NCI-H345 treated with DMSO at 0.1 percent for 48 hours (cell line): ENCODE measurements around the gene AMD1.

Source experiments
- DNase-seq: peaks from one replicate; lab custom pipeline; 2025; ENCODE audit not compliant: unreplicated experiment; lab: John Stamatoyannopoulos, UW

Gene AMD1

DNA sequence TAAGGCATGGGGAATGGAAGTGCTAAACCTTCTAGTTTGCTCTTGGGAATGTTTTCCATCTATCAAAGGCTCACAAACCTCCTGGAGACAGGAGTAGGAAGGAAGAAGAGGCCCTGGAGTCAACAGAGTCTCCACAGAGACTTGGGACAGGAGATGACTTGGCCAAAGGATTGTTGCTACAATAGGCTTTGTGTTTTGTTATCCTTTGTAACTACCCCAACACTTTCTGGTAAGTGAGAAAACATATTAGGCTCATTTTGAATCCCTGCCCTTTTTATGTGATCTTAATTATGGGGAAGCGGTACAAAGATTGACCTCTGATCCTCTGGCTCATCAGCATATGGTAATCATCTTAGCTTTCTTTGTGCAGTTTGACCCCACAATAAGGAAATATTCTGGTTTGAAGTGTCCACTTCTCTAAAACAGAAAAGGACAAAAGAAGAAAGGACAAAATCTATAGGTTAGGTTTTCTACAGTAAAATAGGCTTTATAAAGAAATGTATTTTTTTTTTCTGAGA, 59.9 kb downstream of the AMD1 start:
- DNase-seq = no peak

DNA sequence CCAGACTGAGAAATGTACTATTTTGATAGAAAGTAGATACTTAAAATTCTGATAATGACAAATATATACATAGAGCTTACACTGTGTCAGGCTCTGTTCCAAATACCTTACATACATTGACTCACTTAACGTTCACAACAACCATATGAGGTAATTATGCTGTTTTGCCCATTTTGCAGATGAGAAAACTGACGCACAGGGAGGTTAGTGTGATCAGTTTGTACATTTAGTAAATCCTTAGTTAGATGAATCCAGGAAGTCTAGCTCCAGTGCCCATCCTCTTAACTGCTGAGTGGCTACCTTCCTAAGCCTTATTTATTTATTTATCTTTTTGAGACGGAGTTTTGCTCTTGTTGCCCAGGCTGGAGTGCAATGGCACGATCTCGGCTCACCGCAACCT, 60.6 kb downstream of the AMD1 start:
- no peak for DNase-seq

DNA sequence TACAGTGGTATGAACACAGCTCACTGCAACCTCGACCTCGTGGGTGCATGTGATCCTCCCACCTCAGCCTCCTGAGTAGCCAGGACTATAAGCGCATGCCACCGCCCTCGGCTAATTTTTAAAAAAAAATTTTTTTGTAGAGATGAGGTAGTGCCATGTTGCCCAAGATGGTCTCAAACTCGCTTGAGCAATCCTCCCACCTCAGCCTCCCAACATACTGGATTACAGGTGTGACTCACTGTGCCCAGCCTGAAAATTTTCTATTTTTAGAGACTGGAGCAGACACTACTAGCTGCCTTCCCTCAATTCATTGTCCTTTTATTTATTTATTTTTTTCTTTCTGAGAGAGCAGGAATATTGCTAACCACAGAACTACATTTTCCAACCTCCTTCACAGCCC, 63.6 kb downstream of the AMD1 start:
- no peak for DNase-seq

DNA sequence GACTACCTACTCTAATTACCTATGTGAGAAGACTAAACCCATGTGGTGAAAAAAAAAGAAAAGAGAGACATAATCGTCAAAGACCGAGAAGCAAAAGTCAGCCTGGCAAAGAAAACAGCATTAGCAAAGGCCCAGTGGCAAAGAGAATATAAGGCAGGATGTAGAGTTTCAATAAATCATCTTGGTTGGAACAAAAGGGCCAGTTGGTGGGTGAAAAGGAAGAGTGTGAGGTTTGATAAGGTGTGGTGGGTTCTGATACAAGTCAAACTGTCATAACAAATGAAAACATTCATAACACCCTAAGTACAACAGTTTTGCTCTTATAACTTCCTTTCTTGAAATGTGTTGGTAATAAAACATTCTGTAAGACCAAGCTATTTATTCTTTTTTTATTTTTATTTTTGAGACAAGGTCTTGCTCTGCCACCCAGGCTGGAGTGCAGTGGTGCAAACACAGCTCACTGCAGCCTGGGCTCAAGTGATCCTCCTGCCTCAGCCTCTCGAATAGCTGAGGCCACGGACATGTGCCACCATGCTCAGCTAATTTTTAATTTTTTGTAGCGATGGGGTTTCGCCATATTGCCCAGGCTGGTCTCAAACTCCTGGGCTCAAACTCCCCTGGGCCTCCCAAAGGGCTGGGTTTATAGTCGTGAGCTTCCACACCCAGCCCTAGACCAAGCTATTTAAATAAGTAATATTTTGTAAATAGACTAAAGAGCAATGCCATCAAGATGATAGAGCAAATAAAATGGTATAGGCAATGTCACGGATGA, 65.0 kb downstream of the AMD1 start:
- no peak for DNase-seq

DNA sequence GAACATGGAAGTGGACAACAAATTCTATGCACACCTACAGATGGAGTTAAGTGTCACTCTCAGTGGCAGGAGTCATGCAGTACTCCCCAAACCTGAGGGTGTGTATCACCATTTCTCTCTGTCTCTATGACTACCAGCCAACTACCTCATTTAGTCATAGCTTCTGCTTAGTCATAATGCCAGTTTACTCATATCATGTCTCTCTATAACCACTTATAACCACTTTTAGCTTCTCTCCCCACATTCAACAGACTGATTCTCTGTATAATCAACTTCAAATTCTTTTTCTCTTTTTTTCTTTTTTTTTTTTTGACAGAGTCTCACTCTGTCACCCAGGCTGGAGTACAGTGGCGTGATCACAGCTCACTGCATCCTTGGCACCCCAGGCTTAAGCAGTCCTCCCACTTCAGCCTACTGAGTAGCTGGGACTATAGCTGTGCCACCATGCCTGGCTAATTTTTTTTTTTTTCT, 70.1 kb downstream of the AMD1 start:
- no peak for DNase-seq
